Measurements from ENCODE around the gene CLEC19A.

- TF ChIP-seq POLR2AphosphoS5 (IDR thresholded peaks at IDR 0.05; ENCODE audit: low read depth, low read length) (no peak), POLR2A (IDR thresholded peaks at IDR 0.05; ENCODE audit: low read depth, low read length) (no peak), TAF1 (IDR thresholded peaks at IDR 0.05; ENCODE audit: low read depth, low read length) (no peak), SPI1 (IDR thresholded peaks at IDR 0.05; ENCODE audit: low read depth, low read length) (no peak), POU2F2 (IDR thresholded peaks at IDR 0.05; ENCODE audit: low read depth, low read length) (no peak), PAX5 (IDR thresholded peaks at IDR 0.05; ENCODE audit: insufficient read depth, low read length, severe bottlenecking) (no peak)
Measured at GRCh38 chr16:19235886-19236285, 49.6 kb upstream of the CLEC19A start.

Measured in GM12891 (cell line).